HEK293 (cell line): ENCODE results near the gene CLSTN1.

ENCODE experiments used
- KLF10 ChIP-seq: fragments of 450-650 bp; IDR thresholded peaks from 2 replicates; pipeline ENCODE4 v1.5.1; 2018; ENCODE audit warnings: missing biosample characterization, mild to moderate bottlenecking, missing genetic modification characterization
- KLF17 ChIP-seq: fragments of 450-650 bp; formaldehyde crosslinking; IDR thresholded peaks from 2 replicates; pipeline ENCODE4 v1.5.1; 2016; ENCODE audit warnings: missing biosample characterization, missing genetic modification characterization
- OSR2 ChIP-seq: fragments of 450-650 bp; formaldehyde crosslinking; IDR thresholded peaks from 2 replicates; pipeline ENCODE4 v1.5.1; 2016; ENCODE audit warnings: missing biosample characterization, missing genetic modification characterization
- PATZ1 ChIP-seq: fragments of 450-650 bp; formaldehyde crosslinking; IDR thresholded peaks from 2 replicates; pipeline ENCODE4 v1.5.1; 2016; ENCODE audit warnings: missing biosample characterization, missing genetic modification characterization
- PRDM10 ChIP-seq: fragments of 450-650 bp; formaldehyde crosslinking; IDR thresholded peaks from 2 replicates; pipeline ENCODE4 v1.5.1; 2016; ENCODE audit warnings: missing biosample characterization, missing genetic modification characterization
- ZBTB11 ChIP-seq: fragments of 450-650 bp; formaldehyde crosslinking; conservative IDR thresholded peaks from 2 replicates; pipeline ENCODE4 v1.5.1; 2016; ENCODE audit warnings: low read depth, missing biosample characterization, missing genetic modification characterization
- ZFP3 ChIP-seq: fragments of 450-650 bp; formaldehyde crosslinking; IDR thresholded peaks from 2 replicates; pipeline ENCODE4 v1.5.1; 2016; ENCODE audit warnings: low read depth, missing biosample characterization, missing genetic modification characterization
- ZNF157 ChIP-seq: fragments of 450-650 bp; formaldehyde crosslinking; IDR thresholded peaks from 2 replicates; pipeline ENCODE4 v1.5.1; 2016; ENCODE audit warnings: missing biosample characterization, missing genetic modification characterization
- ZNF202 ChIP-seq: fragments of 450-650 bp; formaldehyde crosslinking; IDR thresholded peaks from 2 replicates; pipeline ENCODE4 v1.5.1; 2016; ENCODE audit warnings: missing biosample characterization, missing genetic modification characterization, borderline replicate concordance
- ZNF324 ChIP-seq: fragments of 450-650 bp; formaldehyde crosslinking; IDR thresholded peaks from 2 replicates; pipeline ENCODE4 v1.5.1; 2016; ENCODE audit warnings: missing biosample characterization, missing genetic modification characterization
- ZNF423 ChIP-seq: fragments of 450-650 bp; formaldehyde crosslinking; IDR thresholded peaks from 2 replicates; pipeline ENCODE4 v1.5.1; 2016; ENCODE audit warnings: missing biosample characterization, missing genetic modification characterization
- ZNF433 ChIP-seq: fragments of 450-650 bp; formaldehyde crosslinking; IDR thresholded peaks from 2 replicates; pipeline ENCODE4 v1.5.1; 2016; ENCODE audit warnings: missing biosample characterization, missing genetic modification characterization, low read depth
- ZNF558 ChIP-seq: fragments of 450-650 bp; formaldehyde crosslinking; IDR thresholded peaks from 2 replicates; pipeline ENCODE4 v1.5.1; 2016; ENCODE audit warnings: missing biosample characterization, missing genetic modification characterization
- ZNF621 ChIP-seq: fragments of 450-650 bp; formaldehyde crosslinking; IDR thresholded peaks from 2 replicates; pipeline ENCODE4 v1.5.1; 2017; ENCODE audit warnings: missing biosample characterization, missing genetic modification characterization
- ZNF629 ChIP-seq: fragments of 450-650 bp; formaldehyde crosslinking; IDR thresholded peaks from 2 replicates; pipeline ENCODE4 v1.5.1; 2017; ENCODE audit warnings: missing biosample characterization, missing genetic modification characterization
- ZNF792 ChIP-seq: fragments of 450-650 bp; formaldehyde crosslinking; IDR thresholded peaks from 2 replicates; pipeline ENCODE4 v1.5.1; 2016; ENCODE audit warnings: missing biosample characterization, missing genetic modification characterization
- TF ChIP-seq, protein P1 (sequence below): fragments of 450-650 bp; formaldehyde crosslinking; IDR thresholded peaks from 2 replicates; pipeline ENCODE4 v1.5.1; 2016; ENCODE audit warnings: missing biosample characterization, missing genetic modification characterization, borderline replicate concordance
- TF ChIP-seq, protein P2 (sequence below): fragments of 450-650 bp; formaldehyde crosslinking; IDR thresholded peaks from 2 replicates; pipeline ENCODE4; 2016; ENCODE audit warnings: missing biosample characterization, missing genetic modification characterization
- TF ChIP-seq, protein P3 (sequence below): fragments of 450-650 bp; formaldehyde crosslinking; optimal IDR thresholded peaks from 2 replicates; pipeline ENCODE3; 2016; ENCODE audit warnings: missing biosample characterization, mild to moderate bottlenecking, missing genetic modification characterization
- TF ChIP-seq, protein P4 (sequence below): IDR thresholded peaks from 2 replicates; pipeline ENCODE4 v1.6.1; 2011; ENCODE audit warnings: mild to moderate bottlenecking, low read depth, low read length, borderline replicate concordance

CLSTN1 gene

DNA sequence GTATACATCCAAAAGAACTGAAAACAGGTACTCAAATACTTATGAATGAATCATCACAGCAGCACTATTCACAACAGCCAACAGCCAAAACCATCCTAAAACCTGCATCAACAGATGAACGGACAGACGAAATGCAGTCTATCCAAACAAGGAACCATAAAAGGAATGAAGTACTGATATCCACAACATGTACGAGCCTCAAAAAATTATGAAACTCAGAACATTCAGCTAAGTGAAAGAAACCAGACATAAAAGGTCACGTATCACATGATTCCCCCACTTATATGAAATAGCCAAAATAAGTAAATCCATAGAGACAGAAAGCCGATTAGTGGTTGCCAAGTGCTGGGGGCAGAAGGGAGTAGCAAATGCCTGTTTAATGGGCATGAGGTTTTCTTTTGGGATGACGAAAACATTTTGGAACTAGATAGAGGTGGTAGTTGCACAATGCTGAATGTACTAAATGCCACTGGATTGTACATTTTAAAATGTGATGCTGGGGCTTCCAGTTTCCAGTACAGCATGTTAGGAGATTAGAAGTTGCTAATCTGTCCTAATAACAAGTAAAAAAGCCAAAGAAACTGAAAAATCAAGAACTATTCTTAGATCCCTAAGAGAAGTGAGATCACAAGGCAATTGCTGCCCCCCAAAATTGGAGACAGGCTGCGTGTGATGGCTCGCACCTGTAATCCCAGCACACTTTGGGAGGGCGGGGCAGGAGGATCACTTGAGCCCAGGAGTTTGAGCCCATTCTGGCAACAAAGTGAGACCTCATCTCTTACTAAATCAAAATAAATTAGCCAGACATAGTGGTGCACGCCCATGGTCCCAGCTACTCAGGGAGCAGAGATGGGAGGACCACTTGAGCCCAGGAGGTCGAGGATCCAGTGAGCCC, 25.3 kb downstream of the CLSTN1 start (continued):
- no peak for TF ChIP-seq ZNF558 (tag by site-specific recombination)
- TF ChIP-seq, protein P1, sequence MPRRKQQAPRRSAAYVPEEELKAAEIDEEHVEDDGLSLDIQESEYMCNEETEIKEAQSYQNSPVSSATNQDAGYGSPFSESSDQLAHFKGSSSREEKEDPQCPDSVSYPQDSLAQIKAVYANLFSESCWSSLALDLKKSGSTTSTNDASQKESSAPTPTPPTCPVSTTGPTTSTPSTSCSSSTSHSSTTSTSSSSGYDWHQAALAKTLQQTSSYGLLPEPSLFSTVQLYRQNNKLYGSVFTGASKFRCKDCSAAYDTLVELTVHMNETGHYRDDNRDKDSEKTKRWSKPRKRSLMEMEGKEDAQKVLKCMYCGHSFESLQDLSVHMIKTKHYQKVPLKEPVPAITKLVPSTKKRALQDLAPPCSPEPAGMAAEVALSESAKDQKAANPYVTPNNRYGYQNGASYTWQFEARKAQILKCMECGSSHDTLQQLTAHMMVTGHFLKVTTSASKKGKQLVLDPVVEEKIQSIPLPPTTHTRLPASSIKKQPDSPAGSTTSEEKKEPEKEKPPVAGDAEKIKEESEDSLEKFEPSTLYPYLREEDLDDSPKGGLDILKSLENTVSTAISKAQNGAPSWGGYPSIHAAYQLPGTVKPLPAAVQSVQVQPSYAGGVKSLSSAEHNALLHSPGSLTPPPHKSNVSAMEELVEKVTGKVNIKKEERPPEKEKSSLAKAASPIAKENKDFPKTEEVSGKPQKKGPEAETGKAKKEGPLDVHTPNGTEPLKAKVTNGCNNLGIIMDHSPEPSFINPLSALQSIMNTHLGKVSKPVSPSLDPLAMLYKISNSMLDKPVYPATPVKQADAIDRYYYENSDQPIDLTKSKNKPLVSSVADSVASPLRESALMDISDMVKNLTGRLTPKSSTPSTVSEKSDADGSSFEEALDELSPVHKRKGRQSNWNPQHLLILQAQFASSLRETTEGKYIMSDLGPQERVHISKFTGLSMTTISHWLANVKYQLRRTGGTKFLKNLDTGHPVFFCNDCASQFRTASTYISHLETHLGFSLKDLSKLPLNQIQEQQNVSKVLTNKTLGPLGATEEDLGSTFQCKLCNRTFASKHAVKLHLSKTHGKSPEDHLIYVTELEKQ (tag by site-specific recombination) = no peak
- TF ChIP-seq, protein P2, sequence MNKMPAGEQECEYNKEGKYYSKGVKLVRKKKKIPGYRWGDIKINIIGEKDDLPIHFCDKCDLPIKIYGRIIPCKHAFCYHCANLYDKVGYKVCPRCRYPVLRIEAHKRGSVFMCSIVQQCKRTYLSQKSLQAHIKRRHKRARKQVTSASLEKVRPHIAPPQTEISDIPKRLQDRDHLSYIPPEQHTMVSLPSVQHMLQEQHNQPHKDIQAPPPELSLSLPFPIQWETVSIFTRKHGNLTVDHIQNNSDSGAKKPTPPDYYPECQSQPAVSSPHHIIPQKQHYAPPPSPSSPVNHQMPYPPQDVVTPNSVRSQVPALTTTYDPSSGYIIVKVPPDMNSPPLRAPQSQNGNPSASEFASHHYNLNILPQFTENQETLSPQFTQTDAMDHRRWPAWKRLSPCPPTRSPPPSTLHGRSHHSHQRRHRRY = no peak
- no peak for TF ChIP-seq ZBTB11 (tag by site-specific recombination)
- no peak for TF ChIP-seq ZNF423 (tag by site-specific recombination)
- TF ChIP-seq KLF10 (tag by site-specific recombination) = peak; percentile 18; the same call in 1 of the 2 replicates
- no peak for TF ChIP-seq ZNF324 (tag by site-specific recombination)
- peak; percentile 76; the same call in 1 of the 2 replicates for TF ChIP-seq OSR2 (tag by site-specific recombination)
- TF ChIP-seq PATZ1 = peak; percentile 60
- TF ChIP-seq KLF17 = 0 out of 2 replicates have a peak, but pooled peaks have one; percentile 43
- no peak for TF ChIP-seq ZNF792 (tag by site-specific recombination)
- TF ChIP-seq, protein P3, sequence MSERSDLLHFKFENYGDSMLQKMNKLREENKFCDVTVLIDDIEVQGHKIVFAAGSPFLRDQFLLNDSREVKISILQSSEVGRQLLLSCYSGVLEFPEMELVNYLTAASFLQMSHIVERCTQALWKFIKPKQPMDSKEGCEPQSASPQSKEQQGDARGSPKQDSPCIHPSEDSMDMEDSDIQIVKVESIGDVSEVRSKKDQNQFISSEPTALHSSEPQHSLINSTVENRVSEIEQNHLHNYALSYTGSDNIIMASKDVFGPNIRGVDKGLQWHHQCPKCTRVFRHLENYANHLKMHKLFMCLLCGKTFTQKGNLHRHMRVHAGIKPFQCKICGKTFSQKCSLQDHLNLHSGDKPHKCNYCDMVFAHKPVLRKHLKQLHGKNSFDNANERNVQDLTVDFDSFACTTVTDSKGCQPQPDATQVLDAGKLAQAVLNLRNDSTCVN (tag by site-specific recombination) = no peak
- peak; percentile 73 for TF ChIP-seq PRDM10 (tag by site-specific recombination)
- no peak for TF ChIP-seq ZFP3 (tag by site-specific recombination)
- TF ChIP-seq, protein P4, sequence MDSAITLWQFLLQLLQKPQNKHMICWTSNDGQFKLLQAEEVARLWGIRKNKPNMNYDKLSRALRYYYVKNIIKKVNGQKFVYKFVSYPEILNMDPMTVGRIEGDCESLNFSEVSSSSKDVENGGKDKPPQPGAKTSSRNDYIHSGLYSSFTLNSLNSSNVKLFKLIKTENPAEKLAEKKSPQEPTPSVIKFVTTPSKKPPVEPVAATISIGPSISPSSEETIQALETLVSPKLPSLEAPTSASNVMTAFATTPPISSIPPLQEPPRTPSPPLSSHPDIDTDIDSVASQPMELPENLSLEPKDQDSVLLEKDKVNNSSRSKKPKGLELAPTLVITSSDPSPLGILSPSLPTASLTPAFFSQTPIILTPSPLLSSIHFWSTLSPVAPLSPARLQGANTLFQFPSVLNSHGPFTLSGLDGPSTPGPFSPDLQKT = no peak
- no peak for TF ChIP-seq ZNF202 (tag by site-specific recombination)
- no peak for TF ChIP-seq ZNF433 (tag by site-specific recombination)
- no peak for TF ChIP-seq ZNF621
- TF ChIP-seq ZNF157 (tag by site-specific recombination) = peak; percentile 65
- TF ChIP-seq ZNF629 = peak; percentile 78
